Neural cell (in vitro differentiated cells): ENCODE results near the gene TULP3. TPM values are rescaled to one million over a fixed set of nuclear protein-coding genes. Genes with fewer than 3 reads are reported as not detected.

Source experiments
- H2AFZ ChIP-seq: fragments of 200-600, 300-800 bp; sonication (generic), shearing (Covaris generic); 2 replicates; pipeline ENCODE4 v1.6.0; 2014; ENCODE audit warnings: low read depth, mild to moderate bottlenecking, antibody characterized with exemption, low read length, moderate library complexity
- H3F3A ChIP-seq: fragments of 200-600 bp; shearing (Covaris generic); 2 replicates; pipeline ENCODE4 v1.6.1; 2016; ENCODE audit warnings: mild to moderate bottlenecking, moderate library complexity, mixed read lengths, antibody characterized with exemption, low read length; ENCODE audit not compliant: insufficient read depth, poor library complexity, severe bottlenecking
- H3K27ac ChIP-seq: fragments of 200-600, 300-800 bp; sonication (generic), shearing (Covaris generic); 2 replicates; pipeline ENCODE4 v1.5.1; 2014; ENCODE audit warnings: mild to moderate bottlenecking, low read length, moderate library complexity
- H3K27me3 ChIP-seq: fragments of 300-800, 200-600 bp; sonication (generic), shearing (Covaris generic); 2 replicates; pipeline ENCODE4 v1.6.0; 2014; ENCODE audit warnings: mild to moderate bottlenecking, low read depth, low read length, moderate library complexity; ENCODE audit not compliant: insufficient read depth
- H3K36me3 ChIP-seq: fragments of 300-800, 200-600 bp; sonication (generic), shearing (Covaris generic); 2 replicates; pipeline ENCODE4 v1.5.1; 2014; ENCODE audit warnings: mild to moderate bottlenecking, antibody characterized with exemption, low read length, moderate library complexity; ENCODE audit not compliant: insufficient read depth
- H3K4me2 ChIP-seq: fragments of 300-800, 200-600 bp; sonication (generic), shearing (Covaris generic); 2 replicates; pipeline ENCODE4 v1.6.0; 2014; ENCODE audit warnings: mild to moderate bottlenecking, low read length
- H3K4me3 ChIP-seq: fragments of 300-800, 200-600 bp; sonication (generic), shearing (Covaris generic); 2 replicates; pipeline ENCODE4 v1.5.1; 2014; ENCODE audit warnings: mild to moderate bottlenecking, low read length, moderate library complexity
- H3K79me2 ChIP-seq: fragments of 200-600 bp; shearing (Covaris generic); replicated peaks from 2 replicates; pipeline ENCODE4 v1.6.0; 2014; ENCODE audit warnings: mild to moderate bottlenecking, low read length, moderate library complexity; ENCODE audit not compliant: insufficient read depth
- H3K9ac ChIP-seq: fragments of 300-800, 200-600 bp; sonication (generic), shearing (Covaris generic); 2 replicates; pipeline ENCODE4 v1.6.1; 2016; ENCODE audit warnings: mild to moderate bottlenecking, low read length, mixed read lengths
- H3K9me2 ChIP-seq: fragments of 200-600 bp; shearing (Covaris generic); 2 replicates; pipeline ENCODE4 v1.6.1; 2016; ENCODE audit warnings: mild to moderate bottlenecking, low read length, mixed read lengths; ENCODE audit not compliant: insufficient read depth
- H3K9me3 ChIP-seq: fragments of 200-600, 300-800 bp; sonication (generic), shearing (Covaris generic); 2 replicates; pipeline ENCODE4 v1.6.1; 2016; ENCODE audit warnings: mild to moderate bottlenecking, mixed run types, low read length, moderate library complexity, mixed read lengths
- H4K20me1 ChIP-seq: fragments of 200-600 bp; shearing (Covaris generic); 2 replicates; pipeline ENCODE4 v1.6.1; 2016; ENCODE audit warnings: mild to moderate bottlenecking, mixed run types; ENCODE audit not compliant: insufficient read depth
- CTCF ChIP-seq: fragments of 450-650 bp; IDR thresholded peaks from 2 replicates; pipeline ENCODE4 v1.5.1; 2014; ENCODE audit warnings: antibody characterized with exemption, mild to moderate bottlenecking, moderate library complexity; ENCODE audit not compliant: poor library complexity, severe bottlenecking
- EP300 ChIP-seq: fragments of 450-650 bp; conservative IDR thresholded peaks from 2 replicates; pipeline ENCODE4 v1.6.1; 2014; ENCODE audit warnings: antibody characterized with exemption, mild to moderate bottlenecking, moderate library complexity; ENCODE audit not compliant: poor library complexity, severe bottlenecking
- EZH2 ChIP-seq: fragments of 200-600, 300-800 bp; shearing (Covaris generic), sonication (generic); IDR thresholded peaks from 2 replicates; pipeline ENCODE4 v1.6.1; 2014; ENCODE audit warnings: antibody characterized with exemption, low read length, borderline replicate concordance, mild to moderate bottlenecking; ENCODE audit not compliant: insufficient read depth, poor library complexity, severe bottlenecking
- MXI1 ChIP-seq: fragments of 450-650 bp; conservative IDR thresholded peaks from 2 replicates; pipeline ENCODE4 v1.6.1; 2014; ENCODE audit warnings: antibody characterized with exemption, mild to moderate bottlenecking; ENCODE audit not compliant: poor library complexity, severe bottlenecking
- POLR2AphosphoS5 ChIP-seq: IDR thresholded peaks from 2 replicates; pipeline ENCODE4 v1.6.1; 2012
- RAD21 ChIP-seq: fragments of 450-650 bp; conservative IDR thresholded peaks from 2 replicates; pipeline ENCODE4 v1.6.1; 2014; ENCODE audit warnings: antibody characterized with exemption, mild to moderate bottlenecking, moderate library complexity
- REST ChIP-seq: IDR thresholded peaks from 2 replicates; pipeline ENCODE4 v1.6.1; 2012; ENCODE audit warnings: borderline replicate concordance
- SMC3 ChIP-seq: fragments of 450-650 bp; conservative IDR thresholded peaks from 2 replicates; pipeline ENCODE4 v1.6.1; 2014; ENCODE audit warnings: antibody characterized with exemption, mild to moderate bottlenecking, moderate library complexity; ENCODE audit not compliant: poor library complexity
- TAF1 ChIP-seq: IDR thresholded peaks from 2 replicates; pipeline ENCODE4 v1.6.1; 2012; ENCODE audit warnings: low read depth
- polyA plus RNA-seq: library from polyadenylated mRNA; depleted of rRNA; stranded (reverse); fragments of >200 nt; gene quantifications from 2 replicates; pipeline ENCODE4 v1.2.3, GENCODE V29; 2014

The TULP3 gene
- polyA plus RNA-seq, 1 donor from 2014 or later: 9.3 TPM

- no peaks in the 10 kb centered on the region for H3K79me2 ChIP-seq
- no peak overlapping the region for H3K4me2 ChIP-seq
- no peak overlapping the region for H3K27ac ChIP-seq
- H3K4me3 ChIP-seq: no peak overlapping the region
- no peaks in the 10 kb centered on the region for H3K9me3 ChIP-seq
- no peak for TF ChIP-seq MXI1
- TF ChIP-seq REST: no peak
- no peak for TF ChIP-seq SMC3
- TF ChIP-seq EP300: no peak
- no peaks in the 10 kb centered on the region for H3K36me3 ChIP-seq
- H3K9me2 ChIP-seq: no peaks in the 10 kb centered on the region
- no peaks in the 10 kb centered on the region for H4K20me1 ChIP-seq
- H3F3A ChIP-seq: no peaks in the 10 kb centered on the region
- H3K27me3 ChIP-seq: no peaks in the 10 kb centered on the region
- no peak overlapping the region for H2AFZ ChIP-seq
- no peak overlapping the region for H3K9ac ChIP-seq
These were observed 35.8 kb upstream of the TULP3 start for GRCh38 chr12:2854669-2855453.

- Histone ChIP-seq H3K79me2 (no peaks in the 10 kb centered on the region), H3K9me3 (no peaks in the 10 kb centered on the region), H3K27me3 (no peaks in the 10 kb centered on the region), H2AFZ (no peak overlapping the region), H3K9ac (no peak overlapping the region), H3K4me2 (no peak overlapping the region), H3K36me3 (no peaks in the 10 kb centered on the region), H3K9me2 (no peaks in the 10 kb centered on the region), H3F3A (no peaks in the 10 kb centered on the region), H3K4me3 (no peak overlapping the region), H4K20me1 (no peaks in the 10 kb centered on the region), H3K27ac (no peak overlapping the region)
- no peak for TF ChIP-seq REST
- no peak for TF ChIP-seq CTCF
- TF ChIP-seq MXI1: no peak
- no peak for TF ChIP-seq SMC3
- TF ChIP-seq EP300: no peak
- no peak for TF ChIP-seq TAF1
- TF ChIP-seq POLR2AphosphoS5: no peak
- TF ChIP-seq EZH2: no peak
- no peak for TF ChIP-seq RAD21
These were observed 35.1 kb upstream of the TULP3 start for GRCh38 chr12:2855546-2855945.
